SK-N-SH (cell line): ENCODE measurements around the gene TRAK1.

Experiments
- CTCF ChIP-seq: fragments of 200-600 bp; sonication (generic); IDR thresholded peaks from 2 replicates; pipeline ENCODE4 v1.6.1; 2017; ENCODE audit warnings: antibody characterized with exemption, mild to moderate bottlenecking, moderate library complexity
- POLR2AphosphoS5 ChIP-seq: IDR thresholded peaks from 2 replicates; pipeline ENCODE4 v1.6.1; 2012; ENCODE audit warnings: low read depth, low read length
- REST ChIP-seq: IDR thresholded peaks from 2 replicates; pipeline ENCODE4 v1.6.1; 2012; ENCODE audit warnings: mild to moderate bottlenecking, low read depth, low read length, moderate library complexity
- RFX5 ChIP-seq: IDR thresholded peaks from 2 replicates; pipeline ENCODE4 v1.6.1; 2012; ENCODE audit warnings: mild to moderate bottlenecking, improper control_type of control experiment, low read length
- SMC3 ChIP-seq: IDR thresholded peaks from 2 replicates; pipeline ENCODE4 v1.6.1; 2012; ENCODE audit warnings: low read depth, low read length, improper control_type of control experiment
- TAF1 ChIP-seq: IDR thresholded peaks from 2 replicates; pipeline ENCODE4 v1.6.1; 2012; ENCODE audit warnings: low read depth, mild to moderate bottlenecking, low read length, moderate library complexity, borderline replicate concordance

- TF ChIP-seq TAF1 (no peak), REST (no peak), CTCF (no peak), POLR2AphosphoS5 (no peak), RFX5 (no peak), SMC3 (no peak)
Observed at GRCh38 chr3:42123012-42123581, 31.9 kb downstream of the TRAK1 start.
